ENCODE data around the gene FBXO42. TPM values are rescaled to one million over a fixed set of nuclear protein-coding genes. Genes with fewer than 3 reads are reported as not detected.
A peak's percentile ranks its signal among the peaks of the same experiment; 100 is the strongest.

Gene FBXO42
- total RNA-seq, 1 donor: 18.6 TPM

DNA sequence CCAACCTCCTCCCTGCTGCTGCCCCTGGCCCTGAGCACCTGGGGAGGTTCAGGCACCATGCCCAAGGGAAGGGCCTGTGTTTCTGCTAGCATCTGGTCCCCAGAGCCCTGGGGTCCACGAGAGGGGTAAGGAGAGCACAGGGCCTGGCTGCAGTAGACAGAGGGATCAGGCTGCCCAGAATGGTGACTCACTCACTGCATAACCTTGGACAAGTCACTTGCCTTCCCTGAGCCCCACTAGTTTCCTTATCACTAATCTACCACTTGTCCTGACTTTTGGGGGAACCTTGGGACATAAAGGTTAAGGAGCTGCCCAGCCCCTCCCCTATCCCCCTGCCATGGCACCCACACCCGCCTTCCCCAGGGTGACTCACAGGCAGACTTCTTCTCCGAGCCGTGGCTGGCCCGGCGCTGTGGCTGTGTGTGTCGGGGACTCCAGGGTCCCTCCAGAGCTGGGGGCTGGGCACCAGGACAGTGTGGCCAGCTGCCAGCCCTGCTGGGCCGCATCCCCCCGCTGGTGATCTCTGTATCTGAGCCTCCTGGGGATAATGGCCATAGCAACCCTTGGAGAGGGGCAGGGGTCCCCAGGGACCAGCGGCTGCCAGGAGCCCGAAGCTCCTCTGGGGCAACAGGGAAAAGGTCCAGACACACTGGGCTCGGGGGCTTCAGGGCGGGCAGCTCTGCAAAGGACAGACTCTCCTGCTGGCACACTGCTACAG is 143.9 kb downstream of the FBXO42 start:
- TF ChIP-seq, protein P1, sequence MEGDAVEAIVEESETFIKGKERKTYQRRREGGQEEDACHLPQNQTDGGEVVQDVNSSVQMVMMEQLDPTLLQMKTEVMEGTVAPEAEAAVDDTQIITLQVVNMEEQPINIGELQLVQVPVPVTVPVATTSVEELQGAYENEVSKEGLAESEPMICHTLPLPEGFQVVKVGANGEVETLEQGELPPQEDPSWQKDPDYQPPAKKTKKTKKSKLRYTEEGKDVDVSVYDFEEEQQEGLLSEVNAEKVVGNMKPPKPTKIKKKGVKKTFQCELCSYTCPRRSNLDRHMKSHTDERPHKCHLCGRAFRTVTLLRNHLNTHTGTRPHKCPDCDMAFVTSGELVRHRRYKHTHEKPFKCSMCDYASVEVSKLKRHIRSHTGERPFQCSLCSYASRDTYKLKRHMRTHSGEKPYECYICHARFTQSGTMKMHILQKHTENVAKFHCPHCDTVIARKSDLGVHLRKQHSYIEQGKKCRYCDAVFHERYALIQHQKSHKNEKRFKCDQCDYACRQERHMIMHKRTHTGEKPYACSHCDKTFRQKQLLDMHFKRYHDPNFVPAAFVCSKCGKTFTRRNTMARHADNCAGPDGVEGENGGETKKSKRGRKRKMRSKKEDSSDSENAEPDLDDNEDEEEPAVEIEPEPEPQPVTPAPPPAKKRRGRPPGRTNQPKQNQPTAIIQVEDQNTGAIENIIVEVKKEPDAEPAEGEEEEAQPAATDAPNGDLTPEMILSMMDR (IDR thresholded peaks at IDR 0.05; ENCODE audit: insufficient read depth, low read length): no peak
- H3K4me3 ChIP-seq (ENCODE audit: low read depth, low read length): no peak overlapping the region
- peak; percentile 31 for DNase-seq (ENCODE audit: low read depth)

DNA sequence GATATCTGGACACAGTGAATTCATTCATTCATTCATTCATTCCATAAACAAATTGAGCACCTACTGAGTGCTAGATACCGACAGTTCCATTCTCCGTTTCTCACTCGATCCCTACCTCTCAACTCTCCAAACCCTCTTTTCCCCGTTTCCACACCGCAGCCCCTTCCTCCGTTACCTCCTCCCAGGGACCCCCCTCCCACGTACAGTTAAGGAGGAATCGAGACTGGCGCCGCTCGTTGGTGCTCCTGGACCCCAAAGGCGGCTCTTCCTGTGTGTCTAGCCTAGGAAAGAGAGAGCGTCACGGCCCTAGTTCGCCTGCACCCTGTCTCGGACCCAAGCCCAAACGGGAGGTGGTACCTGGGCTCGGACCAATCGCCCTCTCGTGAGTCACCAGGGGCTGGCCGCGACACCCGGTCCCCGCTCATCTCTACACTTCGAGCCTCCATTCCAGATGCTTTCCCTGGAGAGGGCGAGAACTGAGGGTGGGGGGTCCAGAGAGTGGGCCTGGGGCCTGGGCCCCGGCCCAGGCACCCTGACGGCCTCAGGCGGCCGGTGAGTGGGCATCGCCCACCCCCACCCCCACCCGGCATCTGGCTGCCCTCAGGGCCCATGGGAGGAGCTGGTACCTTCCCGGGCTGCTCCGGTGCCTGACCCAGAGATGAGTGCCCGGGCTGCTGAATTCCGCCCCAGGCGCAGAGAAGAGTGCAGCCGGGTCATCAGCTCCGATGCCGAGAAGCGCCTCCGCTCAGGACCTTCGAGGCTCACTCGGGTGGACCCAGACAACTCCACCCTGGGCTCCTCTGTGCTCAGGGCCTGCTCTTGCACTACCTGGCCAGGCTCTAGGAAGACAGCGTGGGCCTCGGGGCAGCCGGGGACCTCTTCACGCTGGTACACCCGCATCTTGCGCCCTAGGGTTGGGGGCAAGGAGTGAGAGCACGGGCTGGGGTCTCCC is 144.7 kb downstream of the FBXO42 start:
- H3K4me3 ChIP-seq (ENCODE audit: low read depth, low read length): peak overlapping the region; percentile 59
- DNase-seq (ENCODE audit: low read depth): no peak
- TF ChIP-seq, protein P1 (IDR thresholded peaks at IDR 0.05; ENCODE audit: insufficient read depth, low read length): no peak

DNA sequence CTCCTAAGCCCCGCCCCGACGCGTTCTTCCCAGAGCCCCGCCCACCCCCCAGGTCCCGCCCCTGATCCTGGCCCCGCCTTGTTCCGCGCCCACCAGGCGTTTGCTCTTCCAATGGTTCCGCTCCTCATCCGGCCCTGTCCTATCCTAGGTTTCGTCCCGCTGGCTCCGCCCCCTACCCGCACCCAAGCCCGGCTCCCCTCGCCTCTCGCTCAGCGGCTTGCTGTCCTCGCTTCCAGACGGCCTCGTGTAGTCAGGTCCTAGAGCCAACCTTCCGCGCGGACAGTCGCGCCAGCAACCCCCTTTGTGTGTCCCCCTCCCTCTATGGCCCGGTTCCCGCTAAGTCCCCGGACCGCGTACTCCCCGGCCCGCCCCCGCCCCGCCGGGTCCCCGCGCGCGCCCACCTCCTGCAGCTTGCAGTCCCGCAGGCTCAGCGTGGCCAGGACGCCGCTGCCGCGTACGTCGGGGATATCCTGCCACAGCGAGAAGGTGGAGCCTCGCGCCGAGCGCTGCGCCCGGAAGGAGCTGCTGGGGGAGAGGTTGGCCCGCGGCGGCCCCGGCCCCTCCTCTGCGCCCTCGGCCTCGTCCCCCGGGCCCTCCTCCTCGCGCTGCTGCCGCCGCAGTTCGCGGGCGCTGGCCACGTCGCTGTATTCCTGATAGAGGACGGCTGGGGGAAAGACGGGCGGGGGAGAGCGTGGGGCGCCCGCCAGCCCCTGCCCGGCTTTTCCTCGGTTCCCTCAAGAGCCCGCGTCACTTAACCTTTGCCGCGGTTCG is 145.5 kb downstream of the FBXO42 start:
- DNase-seq (ENCODE audit: low read depth): peak; percentile 98
- TF ChIP-seq, protein P1 (IDR thresholded peaks at IDR 0.05; ENCODE audit: insufficient read depth, low read length): no peak
- H3K4me3 ChIP-seq (ENCODE audit: low read depth, low read length): peak overlapping the region; percentile 68

DNA sequence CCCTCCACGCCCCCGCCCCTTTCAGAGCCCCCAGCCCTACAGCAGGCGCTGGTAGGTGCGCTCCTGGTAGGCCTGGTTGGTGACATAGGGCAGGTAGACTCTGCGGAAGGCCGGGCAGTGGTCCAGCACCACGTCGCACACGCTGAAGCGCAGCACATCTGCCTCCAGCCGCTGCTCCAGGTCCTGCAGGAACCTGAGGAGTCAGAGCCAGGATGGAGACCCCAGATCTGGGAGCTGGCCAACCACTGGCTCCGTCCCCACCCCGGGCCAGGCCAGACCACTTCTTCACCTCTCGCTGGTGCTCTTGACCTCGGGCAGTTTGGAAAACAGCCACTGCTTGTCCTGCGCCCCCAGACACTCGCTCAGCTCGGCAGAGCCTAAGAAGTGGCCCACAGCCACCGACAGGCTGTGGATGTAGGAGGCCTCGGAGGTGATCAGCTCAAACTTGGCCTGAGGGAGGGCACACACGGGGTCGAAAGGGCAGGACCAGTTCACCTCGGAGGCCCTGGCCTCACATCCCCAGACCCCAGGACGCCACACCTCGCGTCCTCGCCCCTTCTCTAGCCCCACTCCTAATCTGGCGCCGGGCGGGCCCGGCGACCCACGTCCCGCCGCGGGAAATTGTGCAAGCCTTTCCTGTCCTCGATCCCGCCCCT is 146.3 kb downstream of the FBXO42 start:
- peak overlapping the region; percentile 68 for H3K4me3 ChIP-seq (ENCODE audit: low read depth, low read length)
- TF ChIP-seq, protein P1 (IDR thresholded peaks at IDR 0.05; ENCODE audit: insufficient read depth, low read length): no peak
- DNase-seq (ENCODE audit: low read depth): no peak

DNA sequence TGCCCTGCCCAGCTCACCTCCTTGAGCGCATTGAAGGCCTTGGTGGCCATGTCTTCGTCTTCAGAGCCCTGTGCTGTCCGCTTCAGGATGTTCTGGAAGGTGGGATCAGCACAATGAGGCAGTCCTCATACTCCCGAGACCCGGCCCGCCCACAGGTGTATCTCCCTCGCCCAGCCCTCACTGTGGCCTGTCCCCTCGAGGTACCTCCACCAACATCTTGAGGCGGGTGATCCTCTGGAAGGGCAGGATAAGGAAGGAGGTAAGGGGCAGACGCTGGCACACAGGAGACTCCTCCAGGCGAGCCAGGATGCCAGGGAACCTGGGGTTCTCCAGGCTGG is 147.0 kb downstream of the FBXO42 start:
- no peak for DNase-seq (ENCODE audit: low read depth)
- no peak overlapping the region for H3K4me3 ChIP-seq (ENCODE audit: low read depth, low read length)
- TF ChIP-seq, protein P1 (IDR thresholded peaks at IDR 0.05; ENCODE audit: insufficient read depth, low read length): no peak

Measured in fibroblast of the aortic adventitia (primary cell).